ENCODE results near the gene SLC16A2.
"Not testable (repeated sequence)": the region's sequence is repeated elsewhere in the genome, so short reads cannot be mapped to it uniquely, and the experiment has no call there.

The SLC16A2 gene

DNA sequence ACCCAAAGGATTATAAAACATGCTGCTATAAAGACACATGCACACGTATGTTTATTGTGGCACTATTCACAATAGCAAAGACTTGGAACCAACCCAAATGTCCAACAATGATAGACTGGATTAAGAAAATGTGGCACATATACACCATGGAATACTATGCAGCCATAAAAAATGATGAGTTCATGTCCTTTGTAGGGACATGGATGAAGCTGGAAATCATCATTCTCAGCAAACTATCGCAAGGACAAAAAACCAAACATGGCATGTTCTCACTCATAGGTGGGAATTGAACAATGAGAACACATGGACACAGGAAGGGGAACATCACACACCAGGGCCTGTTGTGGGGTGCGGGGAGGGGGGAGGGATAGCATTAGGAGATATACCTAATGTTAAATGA is 32.9 kb downstream of the SLC16A2 start:
- not testable (repeated sequence) for H3K27me3 ChIP-seq (ENCODE audit: control insufficient read depth in 5 of 5, insufficient read depth in 4 of 5, low read length in 5 of 5); H3K9ac ChIP-seq (ENCODE audit: low read length in 5 of 5); H3K4me3 ChIP-seq (ENCODE audit: low read depth in 1 of 5, low read length in 5 of 5); H3K4me1 ChIP-seq (ENCODE audit: control insufficient read depth in 5 of 5, insufficient read depth in 5 of 5, low read length in 5 of 5); H3K36me3 ChIP-seq (ENCODE audit: control insufficient read depth in 5 of 5, insufficient read depth in 5 of 5, low read length in 5 of 5); H3K27ac ChIP-seq (ENCODE audit: low read depth, low read length); H3K9me3 ChIP-seq (ENCODE audit: control insufficient read depth in 5 of 5, low read length in 5 of 5)

GRCh38 chrX:74458736-74459135 is 37.4 kb downstream of the SLC16A2 start:
- H3K9me3 ChIP-seq (ENCODE audit: control insufficient read depth in 5 of 5, low read length in 5 of 5): no peaks in the 10 kb centered on the region
- H3K36me3 ChIP-seq (ENCODE audit: control insufficient read depth in 5 of 5, insufficient read depth in 5 of 5, low read length in 5 of 5): no peaks in the 10 kb centered on the region
- peaks cover 0 to 3% (median 0%) of the 10 kb centered on the region in 5 donors for H3K4me1 ChIP-seq (ENCODE audit: control insufficient read depth in 5 of 5, insufficient read depth in 5 of 5, low read length in 5 of 5)
- no peak overlapping the region for H3K9ac ChIP-seq (ENCODE audit: low read length in 5 of 5)
- H3K27me3 ChIP-seq (ENCODE audit: control insufficient read depth in 5 of 5, insufficient read depth in 4 of 5, low read length in 5 of 5): peaks cover 0 to 6% (median 3%) of the 10 kb centered on the region in 5 donors
- no peak overlapping the region for H3K4me3 ChIP-seq (ENCODE audit: low read depth in 1 of 5, low read length in 5 of 5)
- H3K27ac ChIP-seq (ENCODE audit: low read depth, low read length): no peak overlapping the region

GRCh38 chrX:74461384-74461783 is 40.1 kb downstream of the SLC16A2 start:
- H3K27me3 ChIP-seq (ENCODE audit: control insufficient read depth in 5 of 5, insufficient read depth in 4 of 5, low read length in 5 of 5): peaks cover 0 to 4% (median 3%) of the 10 kb centered on the region in 5 donors
- H3K4me3 ChIP-seq (ENCODE audit: low read depth in 1 of 5, low read length in 5 of 5): no peak overlapping the region
- H3K9me3 ChIP-seq (ENCODE audit: control insufficient read depth in 5 of 5, low read length in 5 of 5): no peaks in the 10 kb centered on the region
- no peaks in the 10 kb centered on the region for H3K36me3 ChIP-seq (ENCODE audit: control insufficient read depth in 5 of 5, insufficient read depth in 5 of 5, low read length in 5 of 5)
- no peak overlapping the region for H3K27ac ChIP-seq (ENCODE audit: low read depth, low read length)
- peaks cover 0 to 6% (median 3%) of the 10 kb centered on the region in 5 donors for H3K4me1 ChIP-seq (ENCODE audit: control insufficient read depth in 5 of 5, insufficient read depth in 5 of 5, low read length in 5 of 5)
- no peak overlapping the region for H3K9ac ChIP-seq (ENCODE audit: low read length in 5 of 5)

- no peak overlapping the region for H3K9ac ChIP-seq (ENCODE audit: low read length in 5 of 5)
- H3K27me3 ChIP-seq (ENCODE audit: control insufficient read depth in 5 of 5, insufficient read depth in 4 of 5, low read length in 5 of 5): peaks cover 0 to 5% (median 4%) of the 10 kb centered on the region in 5 donors
Measured at GRCh38 chrX:74464722-74465121, 43.4 kb downstream of the SLC16A2 start.

GRCh38 chrX:74465424-74465823 is 44.1 kb downstream of the SLC16A2 start:
- peaks cover 0 to 5% (median 4%) of the 10 kb centered on the region in 5 donors for H3K27me3 ChIP-seq (ENCODE audit: control insufficient read depth in 5 of 5, insufficient read depth in 4 of 5, low read length in 5 of 5)
- H3K9me3 ChIP-seq (ENCODE audit: control insufficient read depth in 5 of 5, low read length in 5 of 5): peaks cover 0 to 3% (median 0%) of the 10 kb centered on the region in 5 donors
- no peak overlapping the region for H3K9ac ChIP-seq (ENCODE audit: low read length in 5 of 5)
- no peak overlapping the region for H3K4me3 ChIP-seq (ENCODE audit: low read depth in 1 of 5, low read length in 5 of 5)
- peaks cover 0 to 4% (median 3%) of the 10 kb centered on the region in 5 donors for H3K4me1 ChIP-seq (ENCODE audit: control insufficient read depth in 5 of 5, insufficient read depth in 5 of 5, low read length in 5 of 5)
- no peak overlapping the region for H3K27ac ChIP-seq (ENCODE audit: low read depth, low read length)
- H3K36me3 ChIP-seq (ENCODE audit: control insufficient read depth in 5 of 5, insufficient read depth in 5 of 5, low read length in 5 of 5): no peaks in the 10 kb centered on the region

More at GRCh38 chrX:74464722-74465121, 43.4 kb downstream of the SLC16A2 start:
- peaks cover 0 to 3% (median 0%) of the 10 kb centered on the region in 5 donors for H3K9me3 ChIP-seq (ENCODE audit: control insufficient read depth in 5 of 5, low read length in 5 of 5)
- H3K36me3 ChIP-seq (ENCODE audit: control insufficient read depth in 5 of 5, insufficient read depth in 5 of 5, low read length in 5 of 5): no peaks in the 10 kb centered on the region
- no peak overlapping the region for H3K27ac ChIP-seq (ENCODE audit: low read depth, low read length)
- peaks cover 0 to 4% (median 3%) of the 10 kb centered on the region in 5 donors for H3K4me1 ChIP-seq (ENCODE audit: control insufficient read depth in 5 of 5, insufficient read depth in 5 of 5, low read length in 5 of 5)
- no peak overlapping the region for H3K4me3 ChIP-seq (ENCODE audit: low read depth in 1 of 5, low read length in 5 of 5)

DNA sequence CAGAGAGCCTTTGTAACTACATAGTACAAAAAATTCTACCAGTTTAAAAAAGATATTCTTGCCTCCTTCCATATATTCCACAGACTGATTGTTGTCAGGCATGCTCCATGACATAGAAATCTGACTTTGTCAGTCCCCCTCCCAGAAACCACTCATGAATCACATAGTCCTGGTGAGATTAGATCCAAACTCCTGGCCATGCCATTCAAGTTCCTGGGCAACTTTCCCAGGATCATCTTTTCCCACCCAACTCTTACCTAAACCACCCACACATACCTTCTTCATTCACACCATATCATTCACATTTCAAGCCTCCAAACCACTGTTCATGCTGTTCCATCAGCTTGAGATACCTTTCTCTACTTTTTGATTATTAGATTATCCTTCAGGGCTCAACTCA is 46.4 kb downstream of the SLC16A2 start:
- no peak overlapping the region for H3K27ac ChIP-seq (ENCODE audit: low read depth, low read length)
- H3K36me3 ChIP-seq (ENCODE audit: control insufficient read depth in 5 of 5, insufficient read depth in 5 of 5, low read length in 5 of 5): no peaks in the 10 kb centered on the region
- no peak overlapping the region for H3K9ac ChIP-seq (ENCODE audit: low read length in 5 of 5)
- no peak overlapping the region for H3K4me3 ChIP-seq (ENCODE audit: low read depth in 1 of 5, low read length in 5 of 5)
- H3K27me3 ChIP-seq (ENCODE audit: control insufficient read depth in 5 of 5, insufficient read depth in 4 of 5, low read length in 5 of 5): peaks cover 0 to 5% (median 0%) of the 10 kb centered on the region in 5 donors
- H3K9me3 ChIP-seq (ENCODE audit: control insufficient read depth in 5 of 5, low read length in 5 of 5): peaks cover 0 to 3% (median 0%) of the 10 kb centered on the region in 5 donors
- H3K4me1 ChIP-seq (ENCODE audit: control insufficient read depth in 5 of 5, insufficient read depth in 5 of 5, low read length in 5 of 5): peaks cover 0 to 4% (median 0%) of the 10 kb centered on the region in 5 donors

DNA sequence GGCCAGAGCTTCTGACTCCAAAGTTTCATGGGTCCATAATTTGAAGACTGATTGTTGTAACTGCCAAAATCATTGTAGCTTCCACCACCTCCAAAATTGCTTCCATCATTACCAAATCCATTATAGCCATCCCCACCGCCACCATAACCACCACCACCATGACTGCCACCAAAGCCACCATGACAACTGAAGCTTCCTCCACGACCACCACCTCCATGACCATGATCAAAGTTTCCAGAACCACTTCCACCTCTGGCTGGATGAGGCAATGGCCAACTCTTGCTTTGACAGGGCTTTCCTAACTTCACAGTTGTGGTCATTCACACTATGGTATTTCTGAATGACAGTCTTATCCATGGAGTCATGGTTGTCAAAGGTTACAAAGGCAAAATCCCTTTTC is 51.8 kb downstream of the SLC16A2 start:
- H3K4me3 ChIP-seq (ENCODE audit: low read depth in 1 of 5, low read length in 5 of 5); H3K9me3 ChIP-seq (ENCODE audit: control insufficient read depth in 5 of 5, low read length in 5 of 5); H3K27ac ChIP-seq (ENCODE audit: low read depth, low read length); H3K27me3 ChIP-seq (ENCODE audit: control insufficient read depth in 5 of 5, insufficient read depth in 4 of 5, low read length in 5 of 5); H3K36me3 ChIP-seq (ENCODE audit: control insufficient read depth in 5 of 5, insufficient read depth in 5 of 5, low read length in 5 of 5); H3K9ac ChIP-seq (ENCODE audit: low read length in 5 of 5); H3K4me1 ChIP-seq (ENCODE audit: control insufficient read depth in 5 of 5, insufficient read depth in 5 of 5, low read length in 5 of 5): not testable (repeated sequence)

DNA sequence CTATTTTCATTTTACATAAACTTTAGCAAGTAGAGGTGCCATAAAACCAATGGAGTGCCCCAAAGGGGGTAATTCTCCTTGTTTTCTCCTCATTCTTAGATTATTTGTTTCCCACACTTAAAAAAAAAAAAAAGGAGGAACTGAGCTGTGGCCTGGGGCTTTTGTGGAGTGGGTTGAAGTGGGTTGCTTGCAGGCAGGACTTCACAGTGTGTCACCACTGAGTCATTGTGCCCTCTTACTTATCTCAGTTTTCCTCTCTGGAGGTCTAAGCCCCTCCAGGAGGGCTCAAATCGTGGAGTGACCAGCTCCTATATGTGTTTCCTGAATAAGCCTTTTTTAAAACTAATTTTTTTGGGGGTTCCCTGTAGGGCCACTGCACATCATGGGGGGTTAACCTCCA is 69.0 kb downstream of the SLC16A2 start:
- Histone ChIP-seq H3K4me3 (ENCODE audit: low read depth in 1 of 5, low read length in 5 of 5) (no peak overlapping the region), H3K9ac (ENCODE audit: low read length in 5 of 5) (no peak overlapping the region), H3K27ac (ENCODE audit: low read depth, low read length) (no peak overlapping the region), H3K4me1 (ENCODE audit: control insufficient read depth in 5 of 5, insufficient read depth in 5 of 5, low read length in 5 of 5) (no peaks in the 10 kb centered on the region), H3K9me3 (ENCODE audit: control insufficient read depth in 5 of 5, low read length in 5 of 5) (no peaks in the 10 kb centered on the region), H3K27me3 (ENCODE audit: control insufficient read depth in 5 of 5, insufficient read depth in 4 of 5, low read length in 5 of 5) (peaks cover 0 to 10% (median 3%) of the 10 kb centered on the region in 5 donors), H3K36me3 (ENCODE audit: control insufficient read depth in 5 of 5, insufficient read depth in 5 of 5, low read length in 5 of 5) (no peaks in the 10 kb centered on the region)

DNA sequence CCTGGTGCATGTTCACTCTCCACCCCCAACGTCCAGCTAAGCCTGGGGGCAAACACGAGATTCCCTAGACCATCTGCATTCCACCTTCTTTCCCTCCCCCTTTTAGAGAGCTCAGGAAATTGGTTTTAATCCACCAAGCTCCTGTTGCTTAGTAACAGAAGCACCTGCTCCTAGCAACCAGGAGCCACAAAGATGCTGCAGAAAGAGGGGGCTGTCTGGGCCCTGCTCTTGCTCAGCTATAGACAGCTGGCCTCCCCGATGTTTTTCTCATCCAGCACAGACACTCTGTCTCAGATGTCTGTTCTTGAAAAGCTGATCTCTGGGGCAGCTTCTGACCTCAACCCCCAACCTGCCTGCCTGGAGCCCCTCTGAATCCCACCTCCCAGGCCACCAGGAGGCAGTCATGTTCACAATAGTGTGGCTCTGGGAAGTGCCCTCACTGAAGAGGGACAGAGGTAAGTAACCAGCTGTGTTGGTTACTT is 71.5 kb downstream of the SLC16A2 start:
- Histone ChIP-seq H3K4me3 (ENCODE audit: low read depth in 1 of 5, low read length in 5 of 5) (no peak overlapping the region), H3K4me1 (ENCODE audit: control insufficient read depth in 5 of 5, insufficient read depth in 5 of 5, low read length in 5 of 5) (no peaks in the 10 kb centered on the region), H3K27ac (ENCODE audit: low read depth, low read length) (no peak overlapping the region), H3K9ac (ENCODE audit: low read length in 5 of 5) (no peak overlapping the region), H3K36me3 (ENCODE audit: control insufficient read depth in 5 of 5, insufficient read depth in 5 of 5, low read length in 5 of 5) (no peaks in the 10 kb centered on the region), H3K27me3 (ENCODE audit: control insufficient read depth in 5 of 5, insufficient read depth in 4 of 5, low read length in 5 of 5) (peaks cover 0 to 13% (median 6%) of the 10 kb centered on the region in 5 donors), H3K9me3 (ENCODE audit: control insufficient read depth in 5 of 5, low read length in 5 of 5) (no peaks in the 10 kb centered on the region)

DNA sequence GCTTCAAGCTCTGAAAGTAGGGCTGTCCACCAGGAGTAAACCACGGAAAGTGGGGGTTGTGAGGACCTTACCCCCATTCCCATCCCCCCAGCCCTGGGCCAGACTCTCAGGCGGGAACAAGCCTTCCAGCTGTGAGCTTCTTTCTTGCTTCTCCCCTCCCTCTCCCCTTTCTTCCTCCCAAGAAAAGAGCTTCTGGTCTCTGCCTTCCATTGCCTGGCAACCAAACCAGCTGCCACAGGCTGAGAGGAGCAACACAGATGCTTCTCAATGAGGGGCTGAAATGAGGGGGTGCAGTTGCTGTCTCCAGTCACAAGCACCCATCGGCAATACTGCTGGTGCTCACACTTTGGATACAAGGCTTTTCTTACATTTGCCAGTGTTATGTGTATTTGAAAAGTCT is 72.5 kb downstream of the SLC16A2 start:
- Histone ChIP-seq H3K36me3 (ENCODE audit: control insufficient read depth in 5 of 5, insufficient read depth in 5 of 5, low read length in 5 of 5) (no peaks in the 10 kb centered on the region), H3K27me3 (ENCODE audit: control insufficient read depth in 5 of 5, insufficient read depth in 4 of 5, low read length in 5 of 5) (peaks cover 0 to 13% (median 6%) of the 10 kb centered on the region in 5 donors), H3K4me3 (ENCODE audit: low read depth in 1 of 5, low read length in 5 of 5) (no peak overlapping the region), H3K4me1 (ENCODE audit: control insufficient read depth in 5 of 5, insufficient read depth in 5 of 5, low read length in 5 of 5) (no peaks in the 10 kb centered on the region), H3K9ac (ENCODE audit: low read length in 5 of 5) (no peak overlapping the region), H3K9me3 (ENCODE audit: control insufficient read depth in 5 of 5, low read length in 5 of 5) (no peaks in the 10 kb centered on the region), H3K27ac (ENCODE audit: low read depth, low read length) (no peak overlapping the region)

Data from subcutaneous abdominal adipose tissue (tissue), 5 donors.